Measurements from ENCODE around the gene KCNG2. TPM values are rescaled to one million over a fixed set of nuclear protein-coding genes. Genes with fewer than 3 reads are reported as not detected.

KCNG2 gene
- total and polyA plus RNA-seq, 2 experiments from 2014 or later, result 0.13 to 0.52 TPM

DNA sequence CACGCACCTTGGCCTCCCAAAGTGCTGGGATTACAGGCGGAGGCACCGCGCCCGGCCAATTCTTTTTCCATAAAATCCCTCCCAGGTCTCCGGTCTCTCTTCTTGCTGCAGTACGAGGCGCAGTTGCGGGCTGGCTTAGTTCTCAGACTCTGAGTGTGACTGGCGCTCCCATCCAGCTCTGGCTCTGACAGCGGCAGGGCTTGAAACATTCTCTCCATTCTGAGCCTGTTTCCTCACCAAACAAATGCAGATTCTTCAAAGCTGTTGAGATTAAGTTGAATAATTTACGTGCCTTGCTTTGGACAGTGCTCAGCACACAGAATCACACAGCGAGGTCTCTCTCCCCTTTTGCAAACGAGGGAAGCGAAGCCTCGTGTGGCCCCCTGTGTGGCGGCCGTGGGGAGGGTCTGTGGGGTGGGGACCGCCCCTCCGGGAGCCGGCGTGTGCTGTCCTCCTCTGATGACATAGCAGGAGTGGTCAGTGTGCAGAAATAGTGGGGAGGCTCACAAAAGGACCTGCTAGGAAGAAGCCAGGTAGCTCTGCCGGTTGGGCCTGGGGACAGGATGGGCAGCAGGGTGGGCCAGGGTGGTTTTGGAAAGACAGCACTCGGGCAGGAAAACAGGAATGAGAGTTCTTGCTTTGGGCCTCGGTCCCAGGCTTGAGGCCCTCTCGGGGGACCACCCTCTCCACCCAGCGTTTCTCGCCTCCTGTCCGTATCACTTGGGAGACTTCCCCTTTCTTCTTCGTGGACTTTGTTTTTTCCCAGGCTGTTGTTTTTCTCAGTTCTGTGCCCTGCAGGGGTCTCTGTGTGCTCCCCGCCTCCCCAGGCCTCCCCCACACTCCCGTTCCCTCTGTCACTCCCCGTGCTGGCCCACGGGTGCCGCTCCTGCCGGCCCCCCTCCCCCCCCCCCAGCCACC is 75.0 kb downstream of the KCNG2 start (continued):
- TF ChIP-seq, protein P1, sequence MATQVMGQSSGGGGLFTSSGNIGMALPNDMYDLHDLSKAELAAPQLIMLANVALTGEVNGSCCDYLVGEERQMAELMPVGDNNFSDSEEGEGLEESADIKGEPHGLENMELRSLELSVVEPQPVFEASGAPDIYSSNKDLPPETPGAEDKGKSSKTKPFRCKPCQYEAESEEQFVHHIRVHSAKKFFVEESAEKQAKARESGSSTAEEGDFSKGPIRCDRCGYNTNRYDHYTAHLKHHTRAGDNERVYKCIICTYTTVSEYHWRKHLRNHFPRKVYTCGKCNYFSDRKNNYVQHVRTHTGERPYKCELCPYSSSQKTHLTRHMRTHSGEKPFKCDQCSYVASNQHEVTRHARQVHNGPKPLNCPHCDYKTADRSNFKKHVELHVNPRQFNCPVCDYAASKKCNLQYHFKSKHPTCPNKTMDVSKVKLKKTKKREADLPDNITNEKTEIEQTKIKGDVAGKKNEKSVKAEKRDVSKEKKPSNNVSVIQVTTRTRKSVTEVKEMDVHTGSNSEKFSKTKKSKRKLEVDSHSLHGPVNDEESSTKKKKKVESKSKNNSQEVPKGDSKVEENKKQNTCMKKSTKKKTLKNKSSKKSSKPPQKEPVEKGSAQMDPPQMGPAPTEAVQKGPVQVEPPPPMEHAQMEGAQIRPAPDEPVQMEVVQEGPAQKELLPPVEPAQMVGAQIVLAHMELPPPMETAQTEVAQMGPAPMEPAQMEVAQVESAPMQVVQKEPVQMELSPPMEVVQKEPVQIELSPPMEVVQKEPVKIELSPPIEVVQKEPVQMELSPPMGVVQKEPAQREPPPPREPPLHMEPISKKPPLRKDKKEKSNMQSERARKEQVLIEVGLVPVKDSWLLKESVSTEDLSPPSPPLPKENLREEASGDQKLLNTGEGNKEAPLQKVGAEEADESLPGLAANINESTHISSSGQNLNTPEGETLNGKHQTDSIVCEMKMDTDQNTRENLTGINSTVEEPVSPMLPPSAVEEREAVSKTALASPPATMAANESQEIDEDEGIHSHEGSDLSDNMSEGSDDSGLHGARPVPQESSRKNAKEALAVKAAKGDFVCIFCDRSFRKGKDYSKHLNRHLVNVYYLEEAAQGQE (IDR thresholded peaks at IDR 0.05; ENCODE audit: unreplicated experiment), result no peak
- TF ChIP-seq EZH2phosphoT487 (IDR thresholded peaks at IDR 0.05; ENCODE audit: unreplicated experiment), result no peak
- no peak for TF ChIP-seq POLR2AphosphoS5 (IDR thresholded peaks at IDR 0.05; ENCODE audit: low read depth)

DNA sequence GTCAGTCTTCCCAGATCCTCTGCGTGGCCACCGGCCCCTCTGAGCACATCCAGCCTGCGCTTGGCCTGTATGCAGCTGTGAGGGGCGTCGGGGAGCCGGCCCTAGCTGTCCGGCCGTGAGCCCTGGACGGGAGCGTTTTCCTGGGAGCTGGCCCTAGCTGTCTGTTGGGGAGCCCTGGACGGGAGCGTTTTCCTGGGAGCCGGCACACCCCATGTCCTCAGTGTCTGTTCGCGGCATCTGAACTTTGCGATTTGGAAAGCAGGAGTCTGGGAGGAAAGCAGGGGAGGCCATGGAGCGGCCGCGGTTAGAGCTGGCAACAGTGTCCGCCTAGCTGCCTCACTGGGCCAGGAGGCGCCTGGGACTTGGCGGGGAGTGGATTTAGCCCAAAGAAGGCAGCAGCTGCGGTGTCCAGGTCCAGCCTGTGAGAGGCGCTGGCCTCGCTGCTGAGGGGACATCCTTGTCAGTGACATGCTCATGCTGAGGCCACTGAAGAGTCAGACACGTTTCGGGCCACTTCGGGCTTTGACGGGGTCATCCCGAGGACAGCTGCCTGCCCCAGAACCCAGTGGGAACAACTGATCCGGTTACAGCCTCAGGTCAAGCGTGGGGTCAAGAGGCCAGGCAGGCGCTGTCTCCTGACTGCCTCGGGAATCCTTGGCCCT is 75.8 kb downstream of the KCNG2 start:
- Mint-ChIP-seq H3K4me1 (peaks cover 2% of the 10 kb centered on the region), H3K4me3 (no peak overlapping the region), H3K9me3 (no peaks in the 10 kb centered on the region), H3K36me3 (ENCODE audit: low read depth) (no peaks in the 10 kb centered on the region), H3K27me3 (ENCODE audit: insufficient read depth, low read depth, poor library complexity) (peaks cover 12% of the 10 kb centered on the region), H3K27ac (no peak overlapping the region)
- no peak for DNase-seq (ENCODE audit: low spot score)
- H3K4me1 ChIP-seq (ENCODE audit: insufficient read depth), result no peaks in the 10 kb centered on the region
- no peaks in the 10 kb centered on the region for H3K36me3 ChIP-seq (ENCODE audit: insufficient read depth)
- H3K27me3 ChIP-seq (ENCODE audit: insufficient read depth), result no peaks in the 10 kb centered on the region
- TF ChIP-seq, protein P2, sequence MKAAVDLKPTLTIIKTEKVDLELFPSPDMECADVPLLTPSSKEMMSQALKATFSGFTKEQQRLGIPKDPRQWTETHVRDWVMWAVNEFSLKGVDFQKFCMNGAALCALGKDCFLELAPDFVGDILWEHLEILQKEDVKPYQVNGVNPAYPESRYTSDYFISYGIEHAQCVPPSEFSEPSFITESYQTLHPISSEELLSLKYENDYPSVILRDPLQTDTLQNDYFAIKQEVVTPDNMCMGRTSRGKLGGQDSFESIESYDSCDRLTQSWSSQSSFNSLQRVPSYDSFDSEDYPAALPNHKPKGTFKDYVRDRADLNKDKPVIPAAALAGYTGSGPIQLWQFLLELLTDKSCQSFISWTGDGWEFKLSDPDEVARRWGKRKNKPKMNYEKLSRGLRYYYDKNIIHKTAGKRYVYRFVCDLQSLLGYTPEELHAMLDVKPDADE (IDR thresholded peaks at IDR 0.05), result no peak
- no peak for TF ChIP-seq ZNF331 (CRISPR knock-in tag; IDR thresholded peaks at IDR 0.05; ENCODE audit: low read depth)
- TF ChIP-seq, protein P3, sequence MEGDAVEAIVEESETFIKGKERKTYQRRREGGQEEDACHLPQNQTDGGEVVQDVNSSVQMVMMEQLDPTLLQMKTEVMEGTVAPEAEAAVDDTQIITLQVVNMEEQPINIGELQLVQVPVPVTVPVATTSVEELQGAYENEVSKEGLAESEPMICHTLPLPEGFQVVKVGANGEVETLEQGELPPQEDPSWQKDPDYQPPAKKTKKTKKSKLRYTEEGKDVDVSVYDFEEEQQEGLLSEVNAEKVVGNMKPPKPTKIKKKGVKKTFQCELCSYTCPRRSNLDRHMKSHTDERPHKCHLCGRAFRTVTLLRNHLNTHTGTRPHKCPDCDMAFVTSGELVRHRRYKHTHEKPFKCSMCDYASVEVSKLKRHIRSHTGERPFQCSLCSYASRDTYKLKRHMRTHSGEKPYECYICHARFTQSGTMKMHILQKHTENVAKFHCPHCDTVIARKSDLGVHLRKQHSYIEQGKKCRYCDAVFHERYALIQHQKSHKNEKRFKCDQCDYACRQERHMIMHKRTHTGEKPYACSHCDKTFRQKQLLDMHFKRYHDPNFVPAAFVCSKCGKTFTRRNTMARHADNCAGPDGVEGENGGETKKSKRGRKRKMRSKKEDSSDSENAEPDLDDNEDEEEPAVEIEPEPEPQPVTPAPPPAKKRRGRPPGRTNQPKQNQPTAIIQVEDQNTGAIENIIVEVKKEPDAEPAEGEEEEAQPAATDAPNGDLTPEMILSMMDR (conservative IDR thresholded peaks at IDR 0.05; ENCODE audit: low read depth in 2 of 2), result peak in 1 of 2 experiments; percentile 20; a peak in 1 of 4 replicates
- no peak overlapping the region for H3K27ac ChIP-seq (ENCODE audit: low read depth)
- H3K79me2 ChIP-seq (replicated peaks; ENCODE audit: insufficient read depth), result no peaks in the 10 kb centered on the region
- H2AFZ ChIP-seq, result no peak overlapping the region
- H3K9me2 ChIP-seq (ENCODE audit: insufficient read depth), result no peaks in the 10 kb centered on the region
- peak; percentile 13; the same call in 1 of the 3 replicates for ATAC-seq
- no peaks in the 10 kb centered on the region for H3F3A ChIP-seq (replicated peaks; ENCODE audit: low read depth)
- H3K4me3 ChIP-seq, result no peak overlapping the region
- no peaks in the 10 kb centered on the region for H4K20me1 ChIP-seq (replicated peaks; ENCODE audit: insufficient read depth)
- H3K4me2 ChIP-seq, result no peak overlapping the region

All from GM23338 (cell line).